HG03103 (cell line): ENCODE measurements around the gene SLC22A3.
"Not testable (repeated sequence)": the region's sequence is repeated elsewhere in the genome, so short reads cannot be mapped to it uniquely, and the experiment has no call there.

Experiments used
- ATAC-seq: cut with Tn5 transposase; IDR thresholded peaks from one replicate; pipeline ENCODE4 v1.9.1; 2021; ENCODE audit warnings: low read depth; ENCODE audit not compliant: unreplicated experiment

SLC22A3 gene, protein sequence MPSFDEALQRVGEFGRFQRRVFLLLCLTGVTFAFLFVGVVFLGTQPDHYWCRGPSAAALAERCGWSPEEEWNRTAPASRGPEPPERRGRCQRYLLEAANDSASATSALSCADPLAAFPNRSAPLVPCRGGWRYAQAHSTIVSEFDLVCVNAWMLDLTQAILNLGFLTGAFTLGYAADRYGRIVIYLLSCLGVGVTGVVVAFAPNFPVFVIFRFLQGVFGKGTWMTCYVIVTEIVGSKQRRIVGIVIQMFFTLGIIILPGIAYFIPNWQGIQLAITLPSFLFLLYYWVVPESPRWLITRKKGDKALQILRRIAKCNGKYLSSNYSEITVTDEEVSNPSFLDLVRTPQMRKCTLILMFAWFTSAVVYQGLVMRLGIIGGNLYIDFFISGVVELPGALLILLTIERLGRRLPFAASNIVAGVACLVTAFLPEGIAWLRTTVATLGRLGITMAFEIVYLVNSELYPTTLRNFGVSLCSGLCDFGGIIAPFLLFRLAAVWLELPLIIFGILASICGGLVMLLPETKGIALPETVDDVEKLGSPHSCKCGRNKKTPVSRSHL

GRCh38 chr6:160348223-160349019, at the start of gene SLC22A3:
SLC22A3 (plus strand) TSS chr6:160348378; CDS start chr6:160348420, 42 bp downstream.
- no peak for ATAC-seq

GRCh38 chr6:160299559-160299958, 48.6 kb upstream of the SLC22A3 start:
- no peak for ATAC-seq

GRCh38 chr6:160300076-160300695, 48.0 kb upstream of the SLC22A3 start:
- no peak for ATAC-seq

- no peak for ATAC-seq
Observed at GRCh38 chr6:160301339-160301738, 46.8 kb upstream of the SLC22A3 start.

- not testable (repeated sequence) for ATAC-seq
Observed at GRCh38 chr6:160302431-160303082, 45.6 kb upstream of the SLC22A3 start.

DNA sequence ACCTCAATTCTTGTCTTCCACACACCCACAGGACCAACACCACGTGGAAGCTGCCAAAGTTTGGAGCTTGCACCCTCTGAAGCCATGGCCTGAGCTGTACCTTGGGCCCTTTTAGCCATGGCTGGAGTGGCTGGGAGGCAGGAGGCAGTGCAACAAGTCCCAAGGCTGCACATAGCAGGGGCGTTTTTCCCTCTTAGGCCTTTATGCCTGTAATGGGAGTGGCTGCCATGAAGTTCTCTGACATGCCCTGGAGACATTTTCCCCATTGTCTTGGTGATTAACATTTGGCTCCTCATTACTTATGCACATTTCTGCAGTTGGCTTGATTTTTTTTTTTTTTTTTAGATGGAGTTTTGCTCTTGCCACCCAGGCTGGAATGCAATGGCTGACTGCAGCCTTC, 44.4 kb upstream of the SLC22A3 start:
- no peak for ATAC-seq

GRCh38 chr6:160305926-160306713, 42.1 kb upstream of the SLC22A3 start:
- ATAC-seq: no peak

GRCh38 chr6:160309718-160310117, 38.5 kb upstream of the SLC22A3 start:
- ATAC-seq: no peak

GRCh38 chr6:160312900-160313299, 35.3 kb upstream of the SLC22A3 start:
- ATAC-seq: no peak

GRCh38 chr6:160315310-160315709, 32.9 kb upstream of the SLC22A3 start:
- no peak for ATAC-seq

GRCh38 chr6:160316261-160316660, 31.9 kb upstream of the SLC22A3 start:
- ATAC-seq: no peak

DNA sequence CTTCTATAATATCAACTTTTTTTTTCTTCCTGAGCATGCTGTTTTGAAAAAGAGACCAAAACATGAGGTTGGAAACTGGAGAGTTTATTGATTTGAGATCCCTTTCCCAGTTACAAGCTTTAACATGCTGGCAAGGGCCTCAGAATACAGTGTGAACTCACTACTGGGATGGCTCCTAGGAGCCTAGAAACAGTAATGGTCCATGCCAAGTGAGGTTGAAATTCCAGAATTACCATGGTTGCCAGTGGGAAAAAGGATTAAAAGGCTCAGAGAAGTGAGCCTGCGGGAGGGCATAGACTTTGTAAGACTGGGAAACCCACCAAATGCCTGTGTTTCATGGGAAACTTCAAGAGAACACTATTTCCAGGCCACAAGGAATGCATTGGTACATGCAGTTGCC, 28.9 kb upstream of the SLC22A3 start:
- no peak for ATAC-seq

GRCh38 chr6:160321729-160322505, 26.3 kb upstream of the SLC22A3 start:
- no peak for ATAC-seq

GRCh38 chr6:160327981-160328380, 20.2 kb upstream of the SLC22A3 start:
- ATAC-seq: no peak

DNA sequence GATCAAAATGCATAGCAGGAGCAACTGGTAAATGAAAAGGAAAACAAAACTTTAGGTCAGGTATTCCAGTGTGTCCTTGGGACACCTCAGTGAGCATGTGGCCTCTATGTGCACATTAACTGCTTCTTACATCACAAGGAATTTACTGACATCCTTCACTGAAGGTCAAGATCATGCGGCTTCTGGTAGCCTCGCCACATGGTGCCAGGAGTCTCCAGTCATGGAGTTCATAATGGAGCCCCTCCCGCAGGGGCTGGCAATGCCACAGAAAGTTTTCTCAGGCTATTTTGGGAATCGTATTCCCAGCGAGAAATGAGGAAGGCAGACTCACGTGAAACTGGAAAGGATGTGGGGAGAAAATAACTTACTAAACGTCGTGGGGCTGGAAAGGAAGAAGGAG, 19.7 kb upstream of the SLC22A3 start:
- ATAC-seq: no peak

DNA sequence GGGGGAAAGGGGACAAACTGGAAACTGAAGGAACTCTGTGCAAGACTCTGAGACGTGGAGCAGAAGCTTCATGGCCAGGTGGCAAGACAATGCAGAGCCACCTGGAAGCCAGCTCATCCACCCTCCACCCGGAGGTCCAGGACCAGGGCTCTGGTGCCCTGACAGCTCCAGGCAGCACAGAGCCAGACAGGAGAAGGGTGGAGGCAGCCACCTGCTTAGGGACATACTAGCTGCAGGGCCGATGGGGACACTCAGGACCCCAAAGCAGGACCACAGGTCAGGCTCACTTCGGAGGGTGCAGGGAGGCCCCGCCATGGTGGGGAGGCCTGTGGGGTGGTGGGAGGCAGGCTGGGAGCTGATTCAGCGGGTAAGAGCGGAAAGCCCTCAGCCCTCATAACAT, 19.0 kb upstream of the SLC22A3 start:
- no peak for ATAC-seq

GRCh38 chr6:160330619-160331018, 17.6 kb upstream of the SLC22A3 start:
- no peak for ATAC-seq

GRCh38 chr6:160331204-160331603, 17.0 kb upstream of the SLC22A3 start:
- no peak for ATAC-seq

GRCh38 chr6:160331753-160332152, 16.4 kb upstream of the SLC22A3 start:
- ATAC-seq: no peak
